GM21576 (cell line): Measurements from ENCODE around the gene PHACTR3.
"Not testable (repeated sequence)": the region's sequence is repeated elsewhere in the genome, so short reads cannot be mapped to it uniquely, and the experiment has no call there.

Source experiments
- ATAC-seq: cut with Tn5 transposase; IDR thresholded peaks from one replicate; pipeline ENCODE4 v1.9.1; 2021; ENCODE audit warnings: mild to moderate bottlenecking, moderate library complexity; ENCODE audit not compliant: unreplicated experiment

PHACTR3 gene

GRCh38 chr20:59618131-59618530 lies 13.8 kb downstream of the PHACTR3 start:
- ATAC-seq, result no peak

DNA sequence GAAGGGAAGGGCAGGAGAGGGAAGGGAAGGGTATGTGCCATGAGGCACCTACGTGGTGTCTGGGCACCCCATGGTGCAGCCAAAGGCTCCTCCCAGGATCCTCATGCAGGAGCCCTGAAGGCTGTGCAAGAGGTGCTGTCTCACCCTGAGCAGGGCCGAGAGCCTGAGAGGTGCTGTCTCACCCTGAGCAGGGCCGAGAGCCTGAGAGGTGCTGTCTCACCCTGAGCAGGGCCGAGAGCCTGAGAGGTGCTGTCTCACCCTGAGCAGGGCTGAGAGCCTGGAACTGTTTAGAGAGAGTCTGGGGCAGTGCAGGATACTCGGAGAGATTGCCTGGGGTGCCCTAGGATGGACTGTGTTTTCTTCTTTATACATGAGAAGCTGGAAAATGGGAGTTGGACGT lies 14.2 kb downstream of the PHACTR3 start:
- not testable (repeated sequence) for ATAC-seq

- ATAC-seq, result no peak
Measured at GRCh38 chr20:59620860-59621505, 16.6 kb downstream of the PHACTR3 start.

GRCh38 chr20:59622496-59622895 lies 18.2 kb downstream of the PHACTR3 start:
- ATAC-seq, result no peak

GRCh38 chr20:59623133-59623532 lies 18.8 kb downstream of the PHACTR3 start:
- no peak for ATAC-seq

GRCh38 chr20:59623583-59623982 lies 19.2 kb downstream of the PHACTR3 start:
- ATAC-seq, result no peak

DNA sequence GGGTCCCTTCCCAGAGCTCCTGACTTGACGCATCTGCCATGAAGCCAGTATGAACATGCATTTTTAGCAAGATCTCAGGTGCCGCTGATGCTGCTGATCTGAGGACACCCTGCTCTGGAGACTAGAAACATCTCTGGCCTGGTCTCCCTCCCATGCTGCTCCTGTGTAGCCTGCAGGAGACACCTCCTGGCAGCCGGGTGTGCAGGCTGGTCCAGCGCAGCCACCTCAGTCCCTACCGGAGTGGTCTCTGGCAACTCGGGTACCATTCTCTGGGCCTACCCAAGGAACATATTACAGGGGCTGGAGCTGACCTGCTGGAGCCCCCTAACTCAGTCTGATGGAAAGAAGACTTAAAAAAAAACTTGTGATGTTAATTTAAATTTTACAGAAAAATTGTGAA lies 20.1 kb downstream of the PHACTR3 start:
- ATAC-seq, result no peak

GRCh38 chr20:59625214-59625922 lies 21.0 kb downstream of the PHACTR3 start:
- ATAC-seq, result no peak

DNA sequence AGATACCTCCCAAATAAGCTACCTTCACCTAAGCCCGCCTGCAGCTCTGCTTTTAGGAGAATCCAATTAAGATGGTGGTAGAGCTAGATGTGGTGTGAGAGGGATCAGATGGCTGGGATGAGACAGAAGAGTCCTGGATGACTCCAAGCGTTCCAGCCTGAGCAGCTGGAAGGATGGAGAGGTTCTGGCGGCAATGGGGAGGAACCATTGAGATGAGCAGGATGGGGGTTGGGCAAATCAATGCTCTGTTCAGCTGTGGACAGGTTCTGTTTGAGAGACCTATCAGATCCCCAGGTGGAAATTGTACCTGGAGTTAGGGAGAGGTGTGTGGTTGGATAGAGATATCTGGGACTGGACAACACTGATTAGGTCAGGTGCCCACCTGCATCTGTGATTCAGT lies 23.0 kb downstream of the PHACTR3 start:
- no peak for ATAC-seq

GRCh38 chr20:59628171-59628570 lies 23.8 kb downstream of the PHACTR3 start:
- no peak for ATAC-seq

DNA sequence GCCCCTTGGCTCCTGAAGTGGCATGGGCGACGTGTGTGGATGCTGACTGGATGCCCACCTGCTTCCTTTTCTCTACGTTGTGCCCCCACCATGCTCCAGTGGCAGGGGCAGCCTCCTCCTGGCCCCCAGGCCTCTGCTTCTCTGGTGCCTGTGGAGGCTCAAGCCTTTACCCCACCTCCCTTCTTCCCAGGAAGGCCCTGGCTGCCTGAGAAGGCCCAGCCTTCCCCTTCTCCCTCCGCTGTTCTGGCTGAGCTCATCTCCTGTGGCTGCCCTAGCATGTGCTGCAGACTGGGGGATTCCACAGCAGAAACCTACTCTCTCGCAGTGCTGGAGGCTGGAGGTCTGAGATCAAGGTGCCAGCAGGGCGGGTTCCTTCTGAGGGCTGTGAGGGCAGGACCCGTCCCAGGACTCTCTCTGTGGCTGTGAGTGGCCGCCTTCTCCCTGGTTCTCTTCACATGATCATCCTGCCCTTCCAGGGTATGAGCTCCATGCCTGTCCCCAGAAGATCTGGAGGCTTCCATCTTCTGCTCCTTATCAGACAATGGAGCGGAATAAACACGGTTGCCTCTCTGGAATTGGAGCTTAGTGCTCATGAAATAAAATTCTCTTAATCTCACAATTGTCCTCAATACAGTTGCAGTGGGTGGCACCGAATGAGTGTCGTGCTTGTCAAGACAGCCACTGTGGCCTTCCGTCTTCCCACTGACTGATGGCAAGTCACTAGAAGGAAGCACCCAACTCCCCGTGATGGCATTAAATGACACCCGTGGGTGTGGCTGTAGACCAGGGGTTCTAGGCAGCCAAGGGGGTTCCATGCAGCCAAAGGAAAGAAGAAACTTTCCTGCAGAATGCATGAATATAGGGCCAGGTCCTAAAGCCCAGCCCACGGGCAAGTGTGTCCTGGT lies 25.1 kb downstream of the PHACTR3 start:
- ATAC-seq, result no peak

DNA sequence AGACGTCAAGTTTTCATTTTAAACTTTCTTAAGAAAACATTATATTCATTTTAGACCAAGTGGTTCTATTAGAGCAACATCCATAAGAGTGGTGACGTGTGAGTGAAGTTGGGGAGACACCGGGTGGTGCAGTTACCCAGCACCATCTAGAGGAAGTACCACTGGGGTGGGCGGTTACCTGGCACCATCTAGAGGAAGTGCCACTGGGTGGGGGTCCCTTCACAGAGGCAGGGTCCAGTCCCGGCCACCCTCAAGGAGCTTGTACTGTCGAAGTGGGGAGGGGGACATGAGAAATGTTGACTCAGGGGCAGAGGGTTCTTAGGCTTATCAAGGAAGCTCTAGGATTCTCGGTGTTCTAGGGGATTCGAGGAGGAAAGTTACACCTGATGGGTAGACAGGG lies 26.2 kb downstream of the PHACTR3 start:
- ATAC-seq, result no peak

DNA sequence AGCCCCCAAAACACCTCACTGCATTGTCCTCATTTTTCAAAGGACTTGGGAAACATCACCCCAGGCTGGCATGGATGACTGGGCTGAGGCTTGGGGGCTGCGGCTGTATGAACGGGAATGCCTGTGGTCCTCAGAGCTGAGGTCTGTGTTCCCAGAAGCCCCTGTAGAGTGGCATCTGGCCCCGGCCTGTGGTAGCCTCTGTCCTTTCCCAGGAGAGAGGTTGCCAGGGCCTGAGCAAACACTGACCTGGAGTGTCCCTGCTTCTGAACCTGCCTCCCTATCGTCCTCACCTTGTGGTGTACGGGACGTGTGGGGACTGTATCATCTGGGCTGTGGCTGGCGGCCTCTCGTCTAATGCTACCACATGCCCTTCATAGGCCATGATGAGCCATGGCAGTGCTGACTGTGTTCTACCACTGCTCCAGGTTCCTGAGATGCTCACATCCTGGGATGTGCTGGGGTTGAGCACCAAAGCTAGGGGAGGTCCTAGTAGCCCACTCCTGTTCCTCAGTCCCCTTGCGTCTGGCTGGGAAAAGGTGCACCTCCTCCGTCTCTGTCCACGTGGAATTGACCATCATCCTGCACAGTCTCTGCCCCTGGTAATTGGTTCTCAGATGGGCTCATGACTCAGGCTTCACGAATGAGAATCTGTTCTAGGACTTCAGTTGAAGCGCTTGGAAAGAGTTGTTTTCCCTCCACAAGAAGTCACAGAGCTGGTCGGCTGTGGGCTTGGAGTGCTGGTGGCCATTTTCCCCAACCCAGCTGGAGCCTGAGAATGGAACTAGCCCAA lies 27.6 kb downstream of the PHACTR3 start:
- ATAC-seq, result no peak

GRCh38 chr20:59632541-59633113 lies 28.3 kb downstream of the PHACTR3 start:
- ATAC-seq, result no peak

- ATAC-seq, result no peak
Measured at GRCh38 chr20:59633656-59634251, 29.4 kb downstream of the PHACTR3 start.

DNA sequence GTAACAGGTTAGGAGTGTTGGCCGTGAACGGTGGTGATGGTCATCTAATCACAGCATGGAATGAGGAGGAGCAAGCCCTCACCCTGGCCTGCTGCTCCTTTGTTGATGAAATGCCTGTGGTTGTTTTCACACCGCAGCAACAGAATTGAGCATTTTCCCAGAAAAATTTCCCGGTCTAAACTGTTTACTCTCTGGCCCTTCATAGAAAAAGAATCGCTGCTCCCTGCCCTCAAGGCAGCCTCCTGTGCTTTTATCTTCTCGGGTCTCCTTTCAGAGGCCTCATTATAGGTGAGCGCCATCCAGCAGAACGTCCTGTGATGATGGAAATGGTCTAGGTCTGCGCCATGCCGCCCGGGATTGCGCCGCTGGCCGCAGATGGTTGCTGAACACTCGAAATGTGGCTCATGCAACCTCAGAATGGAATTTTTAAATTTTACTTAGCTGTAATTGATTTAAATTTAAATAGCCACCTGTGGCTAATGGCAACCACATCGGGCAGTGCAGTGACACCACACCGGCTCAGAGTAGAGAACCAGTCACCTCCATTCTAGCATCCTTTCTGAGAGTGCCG lies 30.2 kb downstream of the PHACTR3 start:
- ATAC-seq, result no peak

DNA sequence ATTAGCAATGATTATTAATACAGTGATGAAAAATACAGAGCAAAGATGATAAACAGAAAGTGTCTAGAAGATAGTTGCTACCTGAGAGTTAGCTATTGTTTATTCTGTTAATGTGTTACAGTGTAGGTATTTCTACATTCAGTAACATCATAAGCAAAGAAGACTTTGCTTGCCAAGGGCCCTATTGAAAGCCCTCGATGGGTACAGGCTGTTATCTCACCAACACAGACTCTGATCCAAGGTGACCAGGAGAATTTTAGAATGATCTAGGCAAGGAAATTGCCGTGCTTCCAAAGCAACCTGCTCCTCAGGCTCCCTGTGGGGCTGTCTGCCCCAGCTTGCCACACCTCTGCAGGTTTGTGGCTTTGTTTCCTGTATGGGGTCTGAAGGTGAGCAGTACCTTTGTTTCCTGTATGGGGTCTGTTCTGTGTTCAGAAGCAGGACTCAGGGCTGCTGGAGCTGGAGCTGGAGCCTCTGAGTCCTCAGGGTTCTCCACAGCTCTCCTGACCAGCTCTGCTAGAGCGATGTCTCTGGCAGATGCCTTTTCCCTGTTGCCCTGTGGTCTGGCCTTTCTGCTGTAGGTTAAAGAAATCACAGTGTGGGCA lies 32.5 kb downstream of the PHACTR3 start:
- no peak for ATAC-seq

- no peak for ATAC-seq
Measured at GRCh38 chr20:59640267-59640666, 35.9 kb downstream of the PHACTR3 start.

DNA sequence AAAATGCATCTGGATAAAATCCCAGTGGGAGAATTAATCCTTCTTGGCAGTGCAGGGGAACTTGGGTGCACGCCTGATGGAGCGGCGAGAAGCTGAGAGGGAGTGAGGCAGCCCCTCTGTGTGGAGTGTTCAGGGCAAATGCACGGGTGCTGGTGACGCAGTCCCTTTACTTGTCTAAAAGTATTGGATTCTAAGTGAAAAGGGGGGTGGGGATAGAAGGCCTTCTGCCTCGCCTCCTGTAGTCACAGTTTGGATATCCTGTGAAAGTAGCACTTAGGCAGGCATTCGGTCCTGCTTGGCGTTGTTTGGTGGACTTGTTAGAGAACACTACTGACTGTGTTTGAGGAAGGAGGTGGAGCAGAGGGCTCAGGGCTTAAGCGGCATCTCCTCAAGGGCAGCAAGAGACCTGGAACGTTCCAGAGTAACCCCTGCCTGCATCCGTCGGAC lies 39.3 kb downstream of the PHACTR3 start:
- ATAC-seq, result no peak
